Measurements from ENCODE around the gene WASF2. TPM values are rescaled to one million over a fixed set of nuclear protein-coding genes. Genes with fewer than 3 reads are reported as not detected.

The WASF2 gene
- total RNA-seq, 1 donor from 2014 or later, result 35.0 TPM

GRCh38 chr1:27525296-27526272, 35.6 kb upstream of the WASF2 start:
- Mint-ChIP-seq H3K36me3 (peaks cover 2% of the 10 kb centered on the region), H3K9me3 (peaks cover 2% of the 10 kb centered on the region), H3K4me1 (peaks cover 84% of the 10 kb centered on the region), H3K27me3 (ENCODE audit: insufficient read depth, low read depth) (peaks cover 15% of the 10 kb centered on the region), H3K27ac (peak overlapping the region; percentile 98), H3K4me3 (peak overlapping the region; percentile 77)
- Histone ChIP-seq H3K4me2 (peak overlapping the region; percentile 97), H3K9me3 (ENCODE audit: low read depth) (no peaks in the 10 kb centered on the region), H3K27ac (peak overlapping the region; percentile 62), H3K4me3 (peak overlapping the region; percentile 33), H3F3A (ENCODE audit: low read depth) (peaks cover 55% of the 10 kb centered on the region), H3K9ac (no peak overlapping the region), H3K36me3 (no peaks in the 10 kb centered on the region), H3K27me3 (no peaks in the 10 kb centered on the region), H2AFZ (replicated peaks) (peak overlapping the region; percentile 31), H3K79me2 (ENCODE audit: low read depth) (no peaks in the 10 kb centered on the region), H4K20me1 (ENCODE audit: low read depth) (peaks cover 5% of the 10 kb centered on the region), H3K4me1 (peaks cover 67% of the 10 kb centered on the region)
- TF ChIP-seq EZH2phosphoT487 (IDR thresholded peaks at IDR 0.05), result no peak
- no peak for TF ChIP-seq EZH2 (IDR thresholded peaks at IDR 0.05)
- TF ChIP-seq CTCF (IDR thresholded peaks at IDR 0.05), result no peak
- DNase-seq (ENCODE audit: low spot score), result peak; percentile 72

DNA sequence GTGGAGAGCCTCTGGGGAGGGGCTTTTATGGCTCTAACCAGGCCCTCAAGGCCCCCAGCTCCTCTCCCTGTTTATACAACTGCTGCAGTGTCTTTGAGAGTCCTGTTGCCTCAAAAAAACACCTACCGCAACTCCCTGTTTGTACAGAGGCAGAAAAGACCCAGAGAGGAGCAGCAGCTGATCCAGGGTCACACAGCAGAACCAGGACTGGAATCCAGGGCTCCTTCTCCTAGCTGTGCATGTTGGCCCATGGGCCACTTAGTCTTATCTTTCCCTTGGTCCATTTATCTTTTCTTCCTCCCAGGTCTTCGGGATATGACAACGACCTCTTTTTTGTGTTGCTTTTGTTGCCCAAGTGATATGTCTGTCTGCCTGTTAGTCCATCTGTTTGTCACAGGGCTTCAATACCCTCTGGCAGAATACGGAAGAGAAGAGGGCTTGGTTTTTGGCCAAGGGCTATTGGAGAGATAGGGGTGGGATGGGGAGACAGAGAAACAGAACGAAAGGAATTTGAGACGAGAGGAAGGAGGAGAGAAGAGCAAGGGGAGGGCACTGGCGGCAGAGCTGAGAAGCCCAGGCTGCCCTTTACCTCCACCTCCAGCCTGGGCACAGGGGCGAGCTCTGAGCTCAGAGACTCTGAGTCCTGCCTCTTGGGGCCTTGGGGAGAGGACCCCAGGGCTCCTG, 33.5 kb upstream of the WASF2 start:
- Histone ChIP-seq H3K79me2 (ENCODE audit: low read depth) (no peaks in the 10 kb centered on the region), H3K4me1 (peaks cover 77% of the 10 kb centered on the region), H2AFZ (replicated peaks) (no peak overlapping the region), H3K4me3 (no peak overlapping the region), H3K9ac (no peak overlapping the region), H3K9me3 (ENCODE audit: low read depth) (no peaks in the 10 kb centered on the region), H3K4me2 (no peak overlapping the region), H4K20me1 (ENCODE audit: low read depth) (no peaks in the 10 kb centered on the region), H3K36me3 (no peaks in the 10 kb centered on the region), H3K27ac (no peak overlapping the region), H3K27me3 (no peaks in the 10 kb centered on the region), H3F3A (ENCODE audit: low read depth) (peaks cover 49% of the 10 kb centered on the region)
- Mint-ChIP-seq H3K36me3 (peaks cover 2% of the 10 kb centered on the region), H3K4me3 (peak overlapping the region; percentile 16), H3K4me1 (peaks cover 83% of the 10 kb centered on the region), H3K27ac (peak overlapping the region; percentile 90), H3K27me3 (ENCODE audit: insufficient read depth, low read depth) (peaks cover 15% of the 10 kb centered on the region), H3K9me3 (peaks cover 2% of the 10 kb centered on the region)
- no peak for TF ChIP-seq EZH2 (IDR thresholded peaks at IDR 0.05)
- TF ChIP-seq EZH2phosphoT487 (IDR thresholded peaks at IDR 0.05), result no peak
- TF ChIP-seq CTCF (IDR thresholded peaks at IDR 0.05), result no peak
- DNase-seq (ENCODE audit: low spot score), result no peak

DNA sequence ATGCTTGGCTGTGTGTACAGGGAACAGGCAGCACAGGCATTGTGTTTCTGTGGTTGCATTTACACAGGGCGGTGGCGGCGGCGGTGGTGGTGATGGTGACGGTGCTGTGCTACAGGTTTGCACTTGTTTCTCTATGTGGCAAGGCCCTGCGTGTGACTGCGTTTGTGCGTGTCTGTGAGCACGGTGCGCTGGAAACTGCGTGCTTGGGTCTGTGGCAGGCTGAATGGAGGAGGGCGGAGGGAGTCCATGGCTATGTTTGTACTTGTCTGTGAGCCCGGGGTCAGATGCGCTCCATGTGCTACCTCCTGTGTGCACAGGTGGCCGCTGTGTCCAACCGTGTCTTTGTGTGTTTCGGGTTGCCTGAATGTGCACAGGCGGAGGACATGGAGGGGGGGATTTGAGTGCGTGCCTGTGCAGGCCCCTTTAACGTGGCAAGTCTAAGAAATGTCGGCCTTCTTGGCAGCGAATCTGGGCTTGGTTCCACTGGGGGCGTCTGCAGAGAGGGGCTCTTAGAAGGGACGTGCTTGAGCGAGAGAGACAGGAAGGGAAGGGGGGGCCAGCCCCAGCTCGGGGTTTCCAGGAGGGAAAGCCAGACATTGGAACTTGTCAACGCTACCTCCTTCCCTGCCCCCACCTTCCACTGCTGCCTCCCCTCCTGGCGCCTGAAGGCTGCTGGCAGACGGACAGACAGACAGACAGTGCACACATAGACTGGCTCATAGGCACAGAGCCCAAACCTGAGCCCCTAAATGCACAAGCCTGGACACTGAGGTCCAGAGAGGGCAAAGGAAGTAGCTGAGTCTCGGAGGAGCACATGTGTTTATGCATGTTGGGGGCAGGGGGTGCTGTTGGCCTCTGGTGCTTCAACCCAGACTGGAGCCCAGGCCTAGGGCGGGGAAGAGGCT, 32.7 kb upstream of the WASF2 start:
- Mint-ChIP-seq H3K9me3 (peaks cover 2% of the 10 kb centered on the region), H3K27me3 (ENCODE audit: insufficient read depth, low read depth) (peaks cover 16% of the 10 kb centered on the region), H3K27ac (peak overlapping the region; percentile 96), H3K4me3 (peak overlapping the region; percentile 49), H3K36me3 (no peaks in the 10 kb centered on the region), H3K4me1 (peaks cover 87% of the 10 kb centered on the region)
- Histone ChIP-seq H3K4me1 (peaks cover 83% of the 10 kb centered on the region), H3F3A (ENCODE audit: low read depth) (peaks cover 46% of the 10 kb centered on the region), H2AFZ (replicated peaks) (no peak overlapping the region), H3K4me2 (peak overlapping the region; percentile 4), H3K27ac (no peak overlapping the region), H3K9me3 (ENCODE audit: low read depth) (no peaks in the 10 kb centered on the region), H4K20me1 (ENCODE audit: low read depth) (no peaks in the 10 kb centered on the region), H3K4me3 (no peak overlapping the region), H3K9ac (no peak overlapping the region), H3K36me3 (no peaks in the 10 kb centered on the region), H3K79me2 (ENCODE audit: low read depth) (no peaks in the 10 kb centered on the region), H3K27me3 (no peaks in the 10 kb centered on the region)
- DNase-seq (ENCODE audit: low spot score), result peak; percentile 52
- TF ChIP-seq EZH2 (IDR thresholded peaks at IDR 0.05) (no peak), CTCF (IDR thresholded peaks at IDR 0.05) (peak; percentile 46)

All from neural progenitor cell (in vitro differentiated cells).